ENCODE data around the gene HCST. TPM values are rescaled to one million over a fixed set of nuclear protein-coding genes. Genes with fewer than 3 reads are reported as not detected.

The HCST gene
- total RNA-seq, 1 donor from 2014 or later, result 9.1 TPM

DNA sequence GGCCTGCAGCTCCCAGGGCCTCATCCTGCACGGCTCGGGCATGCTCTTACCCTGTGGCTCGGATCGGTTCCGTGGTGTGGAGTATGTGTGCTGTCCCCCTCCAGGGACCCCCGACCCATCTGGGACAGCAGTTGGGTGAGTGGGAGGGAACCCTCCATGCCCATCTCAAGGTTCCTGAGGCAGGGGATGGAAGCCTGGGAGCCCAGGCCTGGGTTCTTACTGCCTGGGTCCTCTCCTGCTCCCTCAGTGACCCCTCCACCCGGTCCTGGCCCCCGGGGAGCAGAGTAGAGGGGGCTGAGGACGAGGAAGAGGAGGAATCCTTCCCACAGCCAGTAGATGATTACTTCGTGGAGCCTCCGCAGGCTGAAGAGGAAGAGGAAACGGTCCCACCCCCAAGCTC, 30.7 kb upstream of the HCST start:
- peaks cover 18% of the 10 kb centered on the region for H3K4me1 ChIP-seq
- no peaks in the 10 kb centered on the region for H3K27me3 ChIP-seq
- H3K27ac ChIP-seq, result no peak overlapping the region
- H3K4me3 ChIP-seq, result no peak overlapping the region
- intact Hi-C loops (cut with DNase I), result no loop called here
- no peak for TF ChIP-seq CTCF (IDR thresholded peaks at IDR 0.05)
- no peak for TF ChIP-seq POLR2A (IDR thresholded peaks at IDR 0.05)
- no peak for TF ChIP-seq POLR2AphosphoS5 (IDR thresholded peaks at IDR 0.05; ENCODE audit: insufficient read depth in 1 of 2, low read depth in 1 of 2)
- no peak for DNase-seq (ENCODE audit: extremely low spot score in 2 of 2)
- H3K9me3 ChIP-seq, result no peaks in the 10 kb centered on the region
- no peaks in the 10 kb centered on the region for H3K36me3 ChIP-seq

DNA sequence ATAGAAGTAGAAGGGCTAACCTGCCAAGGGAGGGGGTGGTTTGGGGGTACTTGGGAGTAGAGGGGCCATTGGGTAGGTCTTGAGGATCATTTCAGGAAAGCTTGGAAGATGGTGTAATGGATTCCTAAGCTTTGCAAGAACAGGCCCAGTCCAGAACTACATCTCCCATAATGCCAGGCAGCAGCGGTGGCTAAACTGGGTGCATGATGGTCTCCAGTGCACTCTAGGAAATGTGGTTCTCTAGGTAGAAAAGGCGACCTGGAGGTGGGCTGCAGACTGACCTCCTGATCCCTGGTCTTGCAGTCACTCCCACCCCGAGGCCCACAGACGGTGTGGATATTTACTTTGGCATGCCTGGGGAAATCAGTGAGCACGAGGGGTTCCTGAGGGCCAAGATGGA, 30.1 kb upstream of the HCST start:
- TF ChIP-seq CTCF (IDR thresholded peaks at IDR 0.05) (no peak), POLR2A (IDR thresholded peaks at IDR 0.05) (no peak), POLR2AphosphoS5 (IDR thresholded peaks at IDR 0.05; ENCODE audit: insufficient read depth in 1 of 2, low read depth in 1 of 2) (no peak)

DNA sequence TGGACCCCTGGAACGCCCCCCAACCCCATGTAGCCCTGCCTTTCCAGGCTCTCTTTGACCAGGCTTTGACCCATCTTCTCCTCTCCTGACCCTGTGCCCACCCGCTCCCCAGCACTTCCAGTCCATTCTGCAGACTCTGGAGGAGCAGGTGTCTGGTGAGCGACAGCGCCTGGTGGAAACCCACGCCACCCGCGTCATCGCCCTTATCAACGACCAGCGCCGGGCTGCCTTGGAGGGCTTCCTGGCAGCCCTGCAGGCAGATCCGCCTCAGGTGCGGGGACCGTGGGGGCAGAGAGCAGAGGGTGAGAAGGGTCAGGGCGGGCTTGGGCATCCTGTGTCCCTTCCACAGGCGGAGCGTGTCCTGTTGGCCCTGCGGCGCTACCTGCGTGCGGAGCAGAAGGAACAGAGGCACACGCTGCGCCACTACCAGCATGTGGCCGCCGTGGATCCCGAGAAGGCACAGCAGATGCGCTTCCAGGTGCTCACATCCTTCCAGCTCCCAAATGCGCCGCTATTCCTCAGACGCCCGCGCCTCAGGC, 27.9 kb upstream of the HCST start:
- Histone ChIP-seq H3K27me3 (no peaks in the 10 kb centered on the region), H3K4me1 (peaks cover 8% of the 10 kb centered on the region), H3K9me3 (no peaks in the 10 kb centered on the region), H3K27ac (no peak overlapping the region), H3K36me3 (no peaks in the 10 kb centered on the region), H3K4me3 (no peak overlapping the region)
- intact Hi-C loops (cut with DNase I), result no loop called here
- no peak for DNase-seq (ENCODE audit: extremely low spot score in 2 of 2)
- TF ChIP-seq CTCF (IDR thresholded peaks at IDR 0.05) (no peak), POLR2A (IDR thresholded peaks at IDR 0.05) (no peak), POLR2AphosphoS5 (IDR thresholded peaks at IDR 0.05; ENCODE audit: insufficient read depth in 1 of 2, low read depth in 1 of 2) (no peak)

More for the DNA sequence above, 30.1 kb upstream of the HCST start:
- Histone ChIP-seq H3K4me3 (no peak overlapping the region), H3K4me1 (peaks cover 18% of the 10 kb centered on the region), H3K27ac (no peak overlapping the region), H3K36me3 (no peaks in the 10 kb centered on the region), H3K9me3 (no peaks in the 10 kb centered on the region), H3K27me3 (no peaks in the 10 kb centered on the region)
- intact Hi-C loops (cut with DNase I), result no loop called here
- DNase-seq (ENCODE audit: extremely low spot score in 2 of 2), result no peak

GRCh38 chr19:35879068-35879467, 23.3 kb upstream of the HCST start:
- no peak overlapping the region for H3K27ac ChIP-seq
- no peaks in the 10 kb centered on the region for H3K4me1 ChIP-seq
- intact Hi-C loops (cut with DNase I), result no loop called here
- no peaks in the 10 kb centered on the region for H3K9me3 ChIP-seq
- H3K36me3 ChIP-seq, result no peaks in the 10 kb centered on the region
- no peak overlapping the region for H3K4me3 ChIP-seq
- TF ChIP-seq POLR2A (IDR thresholded peaks at IDR 0.05) (no peak), POLR2AphosphoS5 (IDR thresholded peaks at IDR 0.05; ENCODE audit: insufficient read depth in 1 of 2, low read depth in 1 of 2) (no peak), CTCF (IDR thresholded peaks at IDR 0.05) (no peak)
- DNase-seq (ENCODE audit: extremely low spot score in 2 of 2), result no peak
- H3K27me3 ChIP-seq, result no peaks in the 10 kb centered on the region

GRCh38 chr19:35879770-35880317, 22.5 kb upstream of the HCST start:
- TF ChIP-seq POLR2AphosphoS5 (IDR thresholded peaks at IDR 0.05; ENCODE audit: insufficient read depth in 1 of 2, low read depth in 1 of 2) (peak; percentile 38 to 43), CTCF (IDR thresholded peaks at IDR 0.05) (no peak)
- Histone ChIP-seq H3K4me3 (no peak overlapping the region), H3K36me3 (no peaks in the 10 kb centered on the region), H3K9me3 (no peaks in the 10 kb centered on the region), H3K27ac (no peak overlapping the region), H3K27me3 (no peaks in the 10 kb centered on the region), H3K4me1 (no peaks in the 10 kb centered on the region)
- intact Hi-C loops (cut with DNase I), result loop anchor here (2.0 kb wide), 1 partner anchor 51 kb away; no protein-coding TSS in a partner anchor
- no peak for DNase-seq (ENCODE audit: extremely low spot score in 2 of 2)
